Neuronal stem cell (in vitro differentiated cells): ENCODE measurements around the gene MATN3.

Experiments
- DNase-seq: peaks from one replicate; pipeline ENCODE4 v3.0.0-alpha.2; 2013; ENCODE audit warnings: low spot score
- H2AFZ ChIP-seq: one replicate; pipeline ENCODE4 v1.6.1; 2013; ENCODE audit warnings: mild to moderate bottlenecking, low read length, inconsistent platforms
- H2AK5ac ChIP-seq: 2 replicates; pipeline ENCODE4 v1.6.1; 2013; ENCODE audit warnings: low read depth, mild to moderate bottlenecking, inconsistent platforms, low read length, moderate library complexity, mixed read lengths
- H2BK120ac ChIP-seq: 2 replicates; pipeline ENCODE4 v1.6.1; 2013; ENCODE audit warnings: low read depth, mild to moderate bottlenecking, inconsistent platforms, low read length, moderate library complexity, mixed read lengths
- H2BK12ac ChIP-seq: one replicate; pipeline ENCODE4 v1.6.1; 2013; ENCODE audit warnings: low read length, inconsistent platforms
- H2BK15ac ChIP-seq: 2 replicates; pipeline ENCODE4 v1.6.1; 2013; ENCODE audit warnings: mild to moderate bottlenecking, low read length, inconsistent platforms, mixed read lengths
- H2BK5ac ChIP-seq: one replicate; pipeline ENCODE4 v1.6.1; 2013; ENCODE audit warnings: inconsistent platforms, mild to moderate bottlenecking, low read length, moderate library complexity
- H3K14ac ChIP-seq: one replicate; pipeline ENCODE4 v1.6.1; 2013; ENCODE audit warnings: low read length, inconsistent platforms
- H3K18ac ChIP-seq: 2 replicates; pipeline ENCODE4 v1.6.1; 2013; ENCODE audit warnings: low read length, inconsistent platforms
- H3K23ac ChIP-seq: 2 replicates; pipeline ENCODE4 v1.6.1; 2013; ENCODE audit warnings: low read depth, mild to moderate bottlenecking, mixed read lengths, low read length, inconsistent platforms; ENCODE audit not compliant: poor library complexity
- H3K27ac ChIP-seq: replicated peaks from 3 replicates; pipeline ENCODE4 v1.5.1; 2013; ENCODE audit warnings: low read length, inconsistent platforms
- H3K27me3 ChIP-seq, 3 experiments: 2 replicates each; pipeline ENCODE4 v1.6.1; 2013; ENCODE audit warnings: low read length in 3 of 3, mild to moderate bottlenecking in 2 of 3, inconsistent platforms in 1 of 3, low read depth in 1 of 3, mixed read lengths in 1 of 3, moderate library complexity in 1 of 3; ENCODE audit not compliant: control insufficient read depth in 3 of 3, insufficient read depth in 3 of 3
- H3K36me3 ChIP-seq, 2 donors: replicated peaks in 1 of 2; 2 replicates each; pipeline ENCODE4 v1.6.1; 2013; ENCODE audit warnings: low read length in 2 of 2; ENCODE audit not compliant: control insufficient read depth in 2 of 2, insufficient read depth in 2 of 2
- H3K4ac ChIP-seq: 2 replicates; pipeline ENCODE4 v1.6.1; 2013; ENCODE audit warnings: inconsistent platforms, mild to moderate bottlenecking, low read length, moderate library complexity
- H3K4me1 ChIP-seq, 2 donors: 1 replicate in 1 of 2; 2 replicates in 1 of 2; pipeline ENCODE4 v1.6.1; 2013; ENCODE audit warnings: low read length in 2 of 2, low read depth in 1 of 2; ENCODE audit not compliant: control insufficient read depth in 2 of 2, insufficient read depth in 1 of 2
- H3K4me2 ChIP-seq: one replicate; pipeline ENCODE4 v1.6.1; 2013; ENCODE audit warnings: mild to moderate bottlenecking, low read length, inconsistent platforms; ENCODE audit not compliant: insufficient read depth, poor library complexity, severe bottlenecking
- H3K4me3 ChIP-seq, 2 donors: 2 replicates each; pipeline ENCODE4 v1.5.1; 2013; ENCODE audit warnings: low read length in 2 of 2, mild to moderate bottlenecking in 2 of 2, inconsistent platforms in 1 of 2, moderate library complexity in 1 of 2
- H3K79me1 ChIP-seq: one replicate; pipeline ENCODE4 v1.6.1; 2013; ENCODE audit warnings: low read depth, mild to moderate bottlenecking, inconsistent platforms, low read length, moderate library complexity
- H3K9ac ChIP-seq: one replicate; pipeline ENCODE4 v1.6.1; 2013; ENCODE audit warnings: mild to moderate bottlenecking, low read depth, low read length, inconsistent platforms; ENCODE audit not compliant: poor library complexity
- H3K9me3 ChIP-seq, 2 donors: replicated peaks in 1 of 2; 2 replicates each; pipeline versions ENCODE3 to v1.6.1; 2013; ENCODE audit warnings: low read length in 2 of 2, mild to moderate bottlenecking in 2 of 2, inconsistent platforms in 1 of 2, low read depth in 1 of 2, mixed read lengths in 1 of 2, moderate library complexity in 1 of 2; ENCODE audit not compliant: control insufficient read depth in 2 of 2, insufficient read depth in 1 of 2
- H4K8ac ChIP-seq: one replicate; pipeline ENCODE4 v1.6.1; 2013; ENCODE audit warnings: low read depth, mild to moderate bottlenecking, inconsistent platforms, low read length, moderate library complexity
- H4K91ac ChIP-seq: one replicate; pipeline ENCODE4 v1.6.1; 2013; ENCODE audit warnings: low read length, low read depth, mild to moderate bottlenecking, inconsistent platforms; ENCODE audit not compliant: poor library complexity
- WGBS, 2 donors: extraction: QIAGEN DNeasy Blood & Tissue Kit; methylation state at CpG; one replicate each; pipeline ENCODE4 v1.1.7; 2013; ENCODE audit warnings: missing lambda C conversion rate in 2 of 2, mixed read lengths in 1 of 2; ENCODE audit not compliant: insufficient read length in 2 of 2, insufficient replicate concordance in 1 of 2; ENCODE audit errors: extremely low coverage in 2 of 2; 5-methylcytosine and 5-hydroxymethylcytosine counted together

MATN3 gene

DNA sequence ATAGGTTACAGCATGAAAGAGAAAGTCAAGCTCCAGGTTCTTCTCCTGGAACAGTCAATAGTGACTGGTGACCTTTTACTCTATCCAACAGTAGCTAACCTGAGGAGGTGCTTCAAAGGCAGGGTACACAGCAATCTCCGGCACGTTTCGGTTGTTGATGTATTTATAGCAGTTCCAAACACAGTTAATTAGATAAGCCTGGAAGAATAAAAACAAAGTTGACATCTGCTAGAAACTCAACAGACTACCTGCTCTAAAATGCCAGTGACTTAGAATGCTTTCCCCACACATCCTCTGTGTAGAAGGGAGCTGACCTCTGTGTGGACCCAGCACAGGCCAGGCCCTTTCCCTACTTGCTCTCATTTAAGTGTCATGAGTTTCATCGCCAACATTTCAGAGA, 21.8 kb upstream of the MATN3 start:
- Histone ChIP-seq H2BK5ac (no peak overlapping the region), H3K9me3 (peaks cover 2 to 17% of the 10 kb centered on the region in 2 donors), H3K23ac (no peak overlapping the region), H3K4me1 (no peaks in the 10 kb centered on the region), H4K91ac (no peak overlapping the region), H3K27me3 (no peaks in the 10 kb centered on the region), H2AFZ (no peak overlapping the region), H3K4ac (no peak overlapping the region), H2AK5ac (no peak overlapping the region), H3K27ac (no peak overlapping the region), H2BK120ac (no peak overlapping the region), H3K4me3 (no peak overlapping the region), H3K4me2 (no peak overlapping the region), H3K36me3 (peaks cover 33 to 100% of the 10 kb centered on the region in 2 donors), H2BK15ac (no peak overlapping the region), H2BK12ac (no peak overlapping the region), H3K18ac (no peak overlapping the region), H3K14ac (no peak overlapping the region), H3K9ac (no peak overlapping the region), H4K8ac (no peak overlapping the region), H3K79me1 (no peaks in the 10 kb centered on the region)
- no peak for DNase-seq
- no CpG with 5 or more reads among the region's 4 CpGs for WGBS, 2 donors

DNA sequence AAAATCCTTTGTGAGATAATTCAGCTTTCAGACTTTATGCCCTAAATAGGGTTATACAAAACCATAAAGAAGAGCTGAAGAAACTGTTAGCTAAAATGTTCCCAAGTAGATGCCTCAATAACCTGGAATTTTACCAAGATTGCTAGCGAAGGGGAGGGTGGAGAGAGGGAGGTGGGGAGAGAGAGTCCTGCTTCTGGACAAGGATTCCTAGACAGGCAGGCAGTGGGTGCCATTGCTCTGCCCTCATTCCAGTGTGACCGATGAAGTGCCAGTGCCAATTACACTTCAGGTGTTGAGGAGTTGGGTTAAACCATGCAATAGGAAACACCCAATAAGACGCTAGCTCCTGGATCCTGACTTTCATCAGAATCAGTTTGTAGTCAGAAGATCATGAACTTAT, 20.9 kb upstream of the MATN3 start:
- no peak overlapping the region for H2BK120ac ChIP-seq
- no peak overlapping the region for H2BK12ac ChIP-seq
- H2AFZ ChIP-seq = no peak overlapping the region
- no peaks in the 10 kb centered on the region for H3K27me3 ChIP-seq
- H3K27ac ChIP-seq = no peak overlapping the region
- no peak overlapping the region for H4K91ac ChIP-seq
- no peak overlapping the region for H3K18ac ChIP-seq
- H3K23ac ChIP-seq = no peak overlapping the region
- no peak overlapping the region for H3K14ac ChIP-seq
- WGBS, 2 donors = no CpG with 5 or more reads among the region's 3 CpGs
- no peak overlapping the region for H4K8ac ChIP-seq
- H2BK5ac ChIP-seq = no peak overlapping the region
- H2BK15ac ChIP-seq = no peak overlapping the region
- H3K4ac ChIP-seq = no peak overlapping the region
- no peaks in the 10 kb centered on the region for H3K4me1 ChIP-seq
- peaks cover 31 to 100% of the 10 kb centered on the region in 2 donors for H3K36me3 ChIP-seq
- H3K4me2 ChIP-seq = no peak overlapping the region
- H3K4me3 ChIP-seq = no peak overlapping the region
- no peaks in the 10 kb centered on the region for H3K79me1 ChIP-seq
- DNase-seq = no peak
- no peak overlapping the region for H2AK5ac ChIP-seq
- H3K9me3 ChIP-seq = peaks cover 2 to 17% of the 10 kb centered on the region in 2 donors
- H3K9ac ChIP-seq = no peak overlapping the region

- Histone ChIP-seq H4K8ac (no peak overlapping the region), H2BK120ac (no peak overlapping the region), H3K4ac (no peak overlapping the region), H3K23ac (no peak overlapping the region), H3K18ac (no peak overlapping the region), H2AK5ac (no peak overlapping the region), H3K4me3 (no peak overlapping the region), H3K9ac (no peak overlapping the region), H3K4me2 (no peak overlapping the region), H2AFZ (no peak overlapping the region), H4K91ac (no peak overlapping the region), H3K9me3 (peaks cover 2 to 17% of the 10 kb centered on the region in 2 donors), H3K14ac (no peak overlapping the region), H3K36me3 (peaks cover 20 to 84% of the 10 kb centered on the region in 2 donors), H2BK12ac (no peak overlapping the region), H3K27ac (no peak overlapping the region), H2BK15ac (no peak overlapping the region), H3K27me3 (no peaks in the 10 kb centered on the region), H3K4me1 (no peaks in the 10 kb centered on the region), H2BK5ac (no peak overlapping the region), H3K79me1 (no peaks in the 10 kb centered on the region)
- WGBS, 2 donors = no CpG with 5 or more reads among the region's 6 CpGs
- no peak for DNase-seq
These were observed 17.8 kb upstream of the MATN3 start for GRCh38 chr2:20030224-20030623.

DNA sequence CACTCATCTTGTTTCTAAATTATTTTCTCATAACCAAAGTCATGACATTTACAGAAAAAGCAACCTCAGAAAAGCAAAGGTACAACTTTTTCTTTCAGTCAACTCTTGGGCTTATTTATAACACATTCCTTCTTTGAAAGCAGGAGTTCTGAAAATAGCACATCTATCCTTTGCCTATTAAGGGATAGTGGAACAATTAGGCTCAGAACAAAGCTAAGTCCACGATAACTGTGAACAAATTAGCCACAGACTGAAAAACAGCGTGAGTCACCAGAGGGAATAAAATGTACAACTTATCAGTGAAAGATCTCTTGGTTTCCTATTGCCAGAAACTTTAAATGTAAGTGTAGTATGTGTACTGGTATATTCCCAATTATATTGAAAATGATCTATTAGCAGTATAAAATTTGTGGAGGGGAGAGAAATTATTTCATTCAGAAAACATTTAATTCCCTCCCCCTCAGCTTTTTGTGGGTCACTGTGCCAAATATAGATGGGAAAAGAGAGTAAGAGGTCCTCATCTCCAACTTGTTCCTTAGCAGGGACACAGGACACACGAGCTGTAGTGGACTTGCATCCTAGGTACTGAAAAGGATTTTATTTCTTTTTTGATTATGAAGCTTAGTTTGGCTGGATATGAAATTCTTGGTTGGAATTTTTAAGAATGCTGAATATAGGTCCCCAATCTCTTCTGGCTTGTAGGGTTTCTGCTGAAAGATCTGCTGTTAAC, 15.4 kb upstream of the MATN3 start:
- Histone ChIP-seq H3K4me2 (no peak overlapping the region), H4K91ac (no peak overlapping the region), H2BK15ac (no peak overlapping the region), H2AK5ac (no peak overlapping the region), H3K4me3 (no peak overlapping the region), H3K27me3 (no peaks in the 10 kb centered on the region), H2BK12ac (no peak overlapping the region), H3K4me1 (no peaks in the 10 kb centered on the region), H2AFZ (no peak overlapping the region), H3K14ac (no peak overlapping the region), H3K23ac (no peak overlapping the region), H2BK120ac (no peak overlapping the region), H3K9me3 (peaks cover 2 to 17% of the 10 kb centered on the region in 2 donors), H3K4ac (no peak overlapping the region), H4K8ac (no peak overlapping the region), H3K79me1 (no peaks in the 10 kb centered on the region), H3K18ac (no peak overlapping the region), H2BK5ac (no peak overlapping the region), H3K9ac (no peak overlapping the region), H3K36me3 (peaks cover 2 to 61% of the 10 kb centered on the region in 2 donors), H3K27ac (no peak overlapping the region)
- no CpG with 5 or more reads among the region's 3 CpGs for WGBS, 2 donors
- DNase-seq = no peak
